ENCODE measurements around the gene CENPV. TPM values are rescaled to one million over a fixed set of nuclear protein-coding genes. Genes with fewer than 3 reads are reported as not detected.

Gene CENPV
- total RNA-seq, 4 donors from 2014 or later = 27.0 to 156 (median 57.1) TPM

DNA sequence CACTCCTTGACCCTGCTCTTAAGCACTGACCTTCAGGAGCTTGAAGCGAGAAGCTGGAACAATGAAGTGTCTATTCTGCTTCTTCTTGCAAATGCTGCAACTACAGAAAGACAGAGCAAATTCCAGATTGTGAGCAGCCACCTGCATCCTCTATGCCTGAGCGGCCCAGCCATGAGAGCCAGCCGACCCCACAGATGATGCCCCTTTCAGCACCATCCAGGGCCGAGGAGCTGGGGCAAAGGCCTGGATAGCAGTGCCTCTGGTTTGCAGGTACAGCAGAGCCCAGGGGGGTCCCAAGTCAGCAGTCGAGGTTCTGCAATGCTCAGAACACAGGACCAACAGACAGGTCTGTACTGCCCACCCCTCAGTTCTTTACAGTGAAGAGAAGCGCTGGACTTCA, 4.7 kb downstream of the CENPV start:
- WGBS, 2 donors (ENCODE audit: low coverage in 1 of 2) = 91% methylated on average over 6 of the region's 6 CpGs; no CpG with 5 or more reads in 1 of the 2 donors
- H3K4me3 ChIP-seq = no peak overlapping the region
- DNase-seq = no peak
- in situ Hi-C loops (cut with MboI; ENCODE audit: low pct_ligation_motif_present in 1 of 4, low pct_unique_long_range_greater_than_20kb in 1 of 4, low sequenced_read_pairs in 3 of 4) (no loop called here), intact Hi-C loops (cut with DNase I; ENCODE audit: low total_unique reads) (no loop called here)
- no peaks in the 10 kb centered on the region for H3K36me3 ChIP-seq
- H3K27me3 ChIP-seq = peaks cover 11% of the 10 kb centered on the region
- H3K4me1 ChIP-seq = peaks cover 0 to 15% (median 14%) of the 10 kb centered on the region in 4 donors
- TF ChIP-seq, protein P1, sequence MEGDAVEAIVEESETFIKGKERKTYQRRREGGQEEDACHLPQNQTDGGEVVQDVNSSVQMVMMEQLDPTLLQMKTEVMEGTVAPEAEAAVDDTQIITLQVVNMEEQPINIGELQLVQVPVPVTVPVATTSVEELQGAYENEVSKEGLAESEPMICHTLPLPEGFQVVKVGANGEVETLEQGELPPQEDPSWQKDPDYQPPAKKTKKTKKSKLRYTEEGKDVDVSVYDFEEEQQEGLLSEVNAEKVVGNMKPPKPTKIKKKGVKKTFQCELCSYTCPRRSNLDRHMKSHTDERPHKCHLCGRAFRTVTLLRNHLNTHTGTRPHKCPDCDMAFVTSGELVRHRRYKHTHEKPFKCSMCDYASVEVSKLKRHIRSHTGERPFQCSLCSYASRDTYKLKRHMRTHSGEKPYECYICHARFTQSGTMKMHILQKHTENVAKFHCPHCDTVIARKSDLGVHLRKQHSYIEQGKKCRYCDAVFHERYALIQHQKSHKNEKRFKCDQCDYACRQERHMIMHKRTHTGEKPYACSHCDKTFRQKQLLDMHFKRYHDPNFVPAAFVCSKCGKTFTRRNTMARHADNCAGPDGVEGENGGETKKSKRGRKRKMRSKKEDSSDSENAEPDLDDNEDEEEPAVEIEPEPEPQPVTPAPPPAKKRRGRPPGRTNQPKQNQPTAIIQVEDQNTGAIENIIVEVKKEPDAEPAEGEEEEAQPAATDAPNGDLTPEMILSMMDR (IDR thresholded peaks at IDR 0.05) = no peak
- TF ChIP-seq EP300 (IDR thresholded peaks at IDR 0.05; ENCODE audit: low read depth) (no peak), POLR2A (IDR thresholded peaks at IDR 0.05) (no peak), POLR2AphosphoS5 (IDR thresholded peaks at IDR 0.05) (no peak)
- H3K27ac ChIP-seq = no peak overlapping the region
- H3K9me3 ChIP-seq = no peaks in the 10 kb centered on the region

DNA sequence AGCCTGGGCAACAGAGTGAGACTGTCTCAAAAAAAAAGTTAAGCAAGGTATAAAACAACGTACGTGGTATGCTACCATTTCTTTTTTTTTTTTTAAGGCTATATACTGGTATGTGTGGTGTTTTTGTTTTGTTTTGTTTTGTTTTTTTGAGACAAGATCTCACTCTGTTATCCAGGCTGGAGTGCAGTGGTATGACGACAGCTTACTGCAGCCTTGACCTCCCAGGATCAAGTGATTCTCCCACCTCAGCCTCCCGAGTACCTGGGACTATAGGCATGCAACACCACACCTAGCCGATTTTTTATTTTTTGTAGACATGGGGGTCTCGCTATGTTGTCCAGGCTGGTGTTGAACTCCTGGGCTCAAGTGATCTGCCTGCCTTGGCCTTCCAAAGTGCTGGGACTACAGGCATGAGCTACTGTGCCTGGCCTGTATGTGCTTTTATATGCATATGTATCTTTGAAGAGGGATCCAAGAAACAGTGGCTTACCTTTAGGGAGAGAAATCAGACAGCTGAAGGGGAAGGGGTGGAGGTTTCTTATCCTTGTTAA, 6.5 kb downstream of the CENPV start:
- 91 to 92% methylated on average over 3 to 6 of the region's 6 CpGs for WGBS, 2 donors (ENCODE audit: low coverage in 1 of 2)
- H3K36me3 ChIP-seq = no peaks in the 10 kb centered on the region
- no peak for TF ChIP-seq POLR2AphosphoS5 (IDR thresholded peaks at IDR 0.05)
- no peak for TF ChIP-seq EP300 (IDR thresholded peaks at IDR 0.05; ENCODE audit: low read depth)
- TF ChIP-seq POLR2A (IDR thresholded peaks at IDR 0.05) = no peak
- TF ChIP-seq, protein P1 (IDR thresholded peaks at IDR 0.05) = no peak
- in situ Hi-C loops (cut with MboI; ENCODE audit: low pct_ligation_motif_present in 1 of 4, low pct_unique_long_range_greater_than_20kb in 1 of 4, low sequenced_read_pairs in 3 of 4) (no loop called here), intact Hi-C loops (cut with DNase I; ENCODE audit: low total_unique reads) (no loop called here)
- H3K27me3 ChIP-seq = peaks cover under 1% of the 10 kb centered on the region
- no peak overlapping the region for H3K27ac ChIP-seq
- peaks cover 0 to 9% (median 5%) of the 10 kb centered on the region in 4 donors for H3K4me1 ChIP-seq
- H3K4me3 ChIP-seq = no peak overlapping the region
- H3K9me3 ChIP-seq = no peaks in the 10 kb centered on the region
- no peak for DNase-seq

DNA sequence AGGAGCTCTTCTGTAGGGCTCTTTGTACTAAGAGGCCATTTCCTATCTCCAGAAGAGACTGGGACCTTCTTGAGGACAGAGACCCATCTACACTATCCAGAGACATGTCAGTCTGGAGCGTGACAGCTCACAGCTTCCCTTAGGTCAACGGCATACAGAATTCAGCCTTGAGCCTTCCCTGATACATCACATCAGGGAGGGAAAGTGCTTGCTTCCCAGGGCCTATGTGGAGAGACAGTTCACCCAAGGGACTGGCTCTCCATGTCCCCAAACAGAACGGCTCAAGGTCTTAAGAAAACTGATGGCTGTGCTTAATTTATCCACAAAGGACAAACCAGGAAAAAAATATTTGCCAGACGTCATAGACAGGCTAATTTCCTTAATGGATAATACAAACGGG, 7.7 kb downstream of the CENPV start:
- TF ChIP-seq POLR2AphosphoS5 (IDR thresholded peaks at IDR 0.05) = no peak
- no peak for TF ChIP-seq POLR2A (IDR thresholded peaks at IDR 0.05)
- no peak for TF ChIP-seq EP300 (IDR thresholded peaks at IDR 0.05; ENCODE audit: low read depth)
- TF ChIP-seq, protein P1 (IDR thresholded peaks at IDR 0.05) = no peak
- H3K36me3 ChIP-seq = no peaks in the 10 kb centered on the region
- intact Hi-C loops (cut with DNase I; ENCODE audit: low total_unique reads) (no loop called here), in situ Hi-C loops (cut with MboI; ENCODE audit: low pct_ligation_motif_present in 1 of 4, low pct_unique_long_range_greater_than_20kb in 1 of 4, low sequenced_read_pairs in 3 of 4) (no loop called here)
- WGBS, 2 donors (ENCODE audit: low coverage in 1 of 2) = 86 to 87% methylated on average over 5 of the region's 5 CpGs
- DNase-seq = no peak
- no peak overlapping the region for H3K27ac ChIP-seq
- no peaks in the 10 kb centered on the region for H3K9me3 ChIP-seq
- H3K4me3 ChIP-seq = no peak overlapping the region
- no peaks in the 10 kb centered on the region for H3K4me1 ChIP-seq
- no peaks in the 10 kb centered on the region for H3K27me3 ChIP-seq

DNA sequence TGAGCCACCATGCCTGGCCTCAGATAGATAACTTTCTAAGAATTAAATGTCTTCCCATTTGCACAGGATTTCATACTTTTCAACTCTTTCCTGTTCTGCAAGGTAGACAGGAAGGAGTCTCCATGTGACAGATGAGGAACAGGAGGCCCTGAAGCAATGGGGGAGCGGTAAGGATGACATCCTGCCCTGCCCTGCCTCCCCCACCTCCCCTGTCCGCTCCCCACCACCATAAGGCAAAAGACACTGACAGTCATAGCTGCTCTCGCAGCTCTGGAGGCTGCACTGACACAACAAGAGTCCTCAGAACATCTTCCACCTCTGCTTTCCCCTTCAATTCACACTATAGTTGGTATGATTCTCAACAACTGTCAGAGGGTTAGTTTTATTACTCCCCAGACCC, 9.7 kb downstream of the CENPV start:
- no peak for DNase-seq
- WGBS, 2 donors (ENCODE audit: low coverage in 1 of 2) = 86 to 97% methylated on average over 1 to 3 of the region's 3 CpGs
- intact Hi-C loops (cut with DNase I; ENCODE audit: low total_unique reads) (no loop called here), in situ Hi-C loops (cut with MboI; ENCODE audit: low pct_ligation_motif_present in 1 of 4, low pct_unique_long_range_greater_than_20kb in 1 of 4, low sequenced_read_pairs in 3 of 4) (no loop called here)
- H3K27me3 ChIP-seq = no peaks in the 10 kb centered on the region
- H3K4me3 ChIP-seq = no peak overlapping the region
- no peaks in the 10 kb centered on the region for H3K9me3 ChIP-seq
- H3K4me1 ChIP-seq = no peaks in the 10 kb centered on the region
- H3K36me3 ChIP-seq = no peaks in the 10 kb centered on the region
- no peak overlapping the region for H3K27ac ChIP-seq
- TF ChIP-seq POLR2AphosphoS5 (IDR thresholded peaks at IDR 0.05) (no peak), POLR2A (IDR thresholded peaks at IDR 0.05) (no peak), EP300 (IDR thresholded peaks at IDR 0.05; ENCODE audit: low read depth) (no peak)
- TF ChIP-seq, protein P1 (IDR thresholded peaks at IDR 0.05) = no peak

All from transverse colon (tissue), 4 donors.